IMR-90 (cell line): ENCODE measurements around the gene CDK8. TPM values are rescaled to one million over a fixed set of nuclear protein-coding genes. Genes with fewer than 3 reads are reported as not detected.

ENCODE experiments used
- ATAC-seq: fragments of 200-7000 bp; cut with Tn5 transposase; 2 replicates; pipeline ENCODE4 v1.9.1; 2020; ENCODE audit warnings: low read depth, mild to moderate bottlenecking, moderate library complexity
- BruUV-seq: library from RNA; stranded (reverse); fragments of 400-500 nt; replicated peaks from 2 replicates; lab custom pipeline; 2021; lab: Mats Ljungman, UMichigan
- CTCF ChIA-PET: fragments of 300-600 bp; formaldehyde crosslinking; extraction: SDS; loops from one replicate; lab custom pipeline; 2021; ENCODE audit warnings: antibody characterized with exemption; lab: Yijun Ruan, JAX
- POLR2A ChIA-PET: fragments of 300-600 bp; sonication (Branson Sonifier 250); formaldehyde crosslinking; loops from one replicate; lab custom pipeline; 2022; ENCODE audit warnings: antibody characterized with exemption; ENCODE audit not compliant: unreplicated experiment; lab: Charles Lee
- DNase-seq: peaks from one replicate; pipeline ENCODE4 v3.0.0; 2013
- H2AFZ ChIP-seq: replicated peaks from 2 replicates; pipeline ENCODE3; 2013; ENCODE audit warnings: low read length, mild to moderate bottlenecking; ENCODE audit not compliant: poor library complexity
- H2AK5ac ChIP-seq: 2 replicates; pipeline ENCODE4 v1.6.1; 2013; ENCODE audit warnings: low read depth, low read length, inconsistent platforms
- H2AK9ac ChIP-seq: replicated peaks from 2 replicates; pipeline ENCODE3; 2013; ENCODE audit warnings: mild to moderate bottlenecking, low read depth, low read length, moderate library complexity; ENCODE audit not compliant: poor library complexity
- H2BK120ac ChIP-seq: 2 replicates; pipeline ENCODE4 v1.6.1; 2013; ENCODE audit warnings: low read depth, low read length, inconsistent platforms
- H2BK15ac ChIP-seq: 3 replicates; pipeline ENCODE4 v1.6.1; 2013; ENCODE audit warnings: low read depth, low read length, inconsistent platforms
- H2BK20ac ChIP-seq: 2 replicates; pipeline ENCODE4 v1.6.1; 2013; ENCODE audit warnings: low read depth, mild to moderate bottlenecking, inconsistent platforms, low read length, moderate library complexity
- H2BK5ac ChIP-seq: 2 replicates; pipeline ENCODE4 v1.6.1; 2013; ENCODE audit warnings: mild to moderate bottlenecking, low read depth, low read length, inconsistent platforms; ENCODE audit not compliant: poor library complexity, severe bottlenecking
- H3K14ac ChIP-seq: replicated peaks from 2 replicates; pipeline ENCODE4 v1.6.1; 2013; ENCODE audit warnings: low read depth, low read length, inconsistent platforms
- H3K18ac ChIP-seq: 2 replicates; pipeline ENCODE4 v1.6.1; 2013; ENCODE audit warnings: low read depth, low read length, control low read depth
- H3K23ac ChIP-seq: 2 replicates; pipeline ENCODE4 v1.6.1; 2013; ENCODE audit warnings: low read depth, low read length, inconsistent platforms
- H3K27ac ChIP-seq: 2 replicates; pipeline ENCODE4 v1.5.1; 2013; ENCODE audit warnings: mild to moderate bottlenecking, control low read depth, low read length; ENCODE audit not compliant: insufficient read depth
- H3K27me3 ChIP-seq: 2 replicates; pipeline ENCODE4 v1.6.1; 2013; ENCODE audit warnings: low read length; ENCODE audit not compliant: control insufficient read depth, insufficient read depth
- H3K36me3 ChIP-seq: 2 replicates; pipeline ENCODE4 v1.6.1; 2013; ENCODE audit warnings: low read length, mixed read lengths; ENCODE audit not compliant: control insufficient read depth, insufficient read depth
- H3K4ac ChIP-seq: 2 replicates; pipeline ENCODE4 v1.6.1; 2013; ENCODE audit warnings: low read depth, low read length, inconsistent platforms
- H3K4me1 ChIP-seq: 2 replicates; pipeline ENCODE4 v1.6.1; 2013; ENCODE audit warnings: low read length, mixed read lengths; ENCODE audit not compliant: control insufficient read depth, insufficient read depth
- H3K4me2 ChIP-seq: 2 replicates; pipeline ENCODE4 v1.6.1; 2013; ENCODE audit warnings: low read depth, mild to moderate bottlenecking, control low read depth, low read length, moderate library complexity
- H3K4me3 ChIP-seq: 2 replicates; pipeline ENCODE4 v1.5.1; 2013; ENCODE audit warnings: low read depth, mild to moderate bottlenecking, control low read depth, low read length, moderate library complexity; ENCODE audit not compliant: insufficient read depth
- H3K56ac ChIP-seq: 2 replicates; pipeline ENCODE4 v1.6.1; 2013; ENCODE audit warnings: low read length, inconsistent platforms; ENCODE audit not compliant: insufficient read depth; ENCODE audit errors: extremely low read depth
- H3K79me1 ChIP-seq, 2 experiments: 2 replicates each; pipeline ENCODE4 v1.6.1; 2013; ENCODE audit warnings: low read length in 2 of 2, inconsistent platforms in 1 of 2, low read depth in 1 of 2
- H3K9ac ChIP-seq: 2 replicates; pipeline ENCODE4 v1.6.1; 2013; ENCODE audit warnings: low read depth, low read length, control low read depth
- H3K9me1 ChIP-seq: 2 replicates; pipeline ENCODE4 v1.6.1; 2013; ENCODE audit warnings: low read length, inconsistent platforms; ENCODE audit not compliant: insufficient read depth
- H3K9me3 ChIP-seq: 2 replicates; pipeline ENCODE4 v1.6.1; 2013; ENCODE audit warnings: low read length; ENCODE audit not compliant: control insufficient read depth, insufficient read depth
- H4K20me1 ChIP-seq: 2 replicates; pipeline ENCODE4 v1.6.1; 2013; ENCODE audit warnings: low read length, inconsistent platforms; ENCODE audit not compliant: insufficient read depth
- H4K5ac ChIP-seq: 2 replicates; pipeline ENCODE4 v1.6.1; 2013; ENCODE audit warnings: mild to moderate bottlenecking, low read depth, low read length, control low read depth
- H4K8ac ChIP-seq, 2 experiments: 2 replicates each; pipeline ENCODE4 v1.6.1; 2013; ENCODE audit warnings: low read depth in 2 of 2, low read length in 2 of 2, control low read depth in 1 of 2, inconsistent platforms in 1 of 2
- H4K91ac ChIP-seq: 2 replicates; pipeline ENCODE4 v1.6.1; 2013; ENCODE audit warnings: low read depth, low read length, inconsistent platforms; ENCODE audit not compliant: insufficient read depth
- CHD1 ChIP-seq: IDR thresholded peaks from 2 replicates; pipeline ENCODE4 v1.6.1; 2012; ENCODE audit warnings: low read depth, low read length, improper control_type of control experiment
- MAFK ChIP-seq: IDR thresholded peaks from 2 replicates; pipeline ENCODE4 v1.6.1; 2012; ENCODE audit warnings: low read depth, low read length, improper control_type of control experiment
- POLR2A ChIP-seq: IDR thresholded peaks from 2 replicates; pipeline ENCODE4 v1.6.1; 2012; ENCODE audit warnings: mild to moderate bottlenecking, low read depth, low read length
- RCOR1 ChIP-seq: IDR thresholded peaks from 2 replicates; pipeline ENCODE4 v1.6.1; 2012; ENCODE audit warnings: mild to moderate bottlenecking, low read length, improper control_type of control experiment; ENCODE audit not compliant: insufficient replicate concordance
- WGBS, 2 experiments: methylation state at CpG; one replicate each; pipeline versions ENCODE4 v1.1.5 to v1.1.7; 2013; ENCODE audit warnings: missing lambda C conversion rate in 2 of 2; ENCODE audit not compliant: insufficient read length in 1 of 2; ENCODE audit errors: extremely low coverage in 2 of 2; 5-methylcytosine and 5-hydroxymethylcytosine counted together
- dilution Hi-C: fragments of 300-500 bp; cut with HindIII; formaldehyde crosslinking; loops from one replicate; pipeline ENCODE4 v1.14.3; 2018; ENCODE audit warnings: low sequenced_read_pairs; ENCODE audit not compliant: unreplicated experiment
- in situ Hi-C: fragments of 300-500 bp; cut with MboI; formaldehyde crosslinking; loops from 3 replicates; pipeline ENCODE4 v1.14.3; 2019; ENCODE audit warnings: low sequenced_read_pairs, inconsistent platforms, mixed read lengths
- intact Hi-C: fragments of 100-400 bp; cut with micrococcal nuclease; formaldehyde crosslinking; loops from 2 replicates; pipeline ENCODE4 v1.10.0; 2022
- polyA plus RNA-seq, 3 experiments: library from polyadenylated mRNA; depleted of rRNA; stranded (reverse); fragments of >200 nt; gene quantifications; 2 replicates each; pipeline ENCODE4 v1.2.3, GENCODE V29; 2012; ENCODE audit warnings: low replicate concordance in 1 of 3
- total RNA-seq: library from RNA; depleted of rRNA; stranded (reverse); fragments of >200 nt; gene quantifications from 2 replicates; pipeline ENCODE4 v1.2.3, GENCODE V29; 2012

CDK8 gene
- total and polyA plus RNA-seq, 2 of the 4 experiments (the other 2 are of a cell fraction): 15.4 to 19.0 TPM

DNA sequence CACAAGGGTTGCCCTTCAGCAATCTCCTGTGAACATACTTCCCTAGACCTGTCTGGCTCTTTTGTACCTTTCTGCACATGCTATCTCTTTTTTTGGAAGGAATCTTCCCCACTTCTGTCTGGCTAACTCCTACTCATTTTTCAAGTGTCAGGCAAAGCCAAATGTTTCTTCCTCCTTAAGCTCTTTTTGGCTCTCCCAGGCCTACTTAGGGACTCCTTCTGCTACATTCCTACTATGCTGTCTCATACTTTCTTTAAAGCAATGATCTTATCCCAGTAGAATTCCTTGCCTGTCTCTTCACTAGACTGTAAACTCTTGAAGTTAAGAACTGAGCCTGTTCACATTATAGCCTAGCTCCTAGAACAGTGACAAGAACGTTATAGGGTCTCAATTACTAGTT, 188.6 kb downstream of the CDK8 start:
- no peak overlapping the region for H2BK15ac ChIP-seq
- H3K4me1 ChIP-seq: peaks cover 6% of the 10 kb centered on the region
- ChIA-PET CTCF (no interaction called here), POLR2A (interaction anchor here (0.5 to 0.6 kb wide), 2 partner anchors 19 to 220 kb away, joined by 3 read pairs; partner anchors contain the start of gene RNF6)
- DNase-seq: peak; percentile 82
- intact Hi-C loops: no loop called here
- H3K4ac ChIP-seq: no peak overlapping the region
- H3K14ac ChIP-seq: no peak overlapping the region
- peak; percentile 99 for ATAC-seq
- no peak overlapping the region for H2AFZ ChIP-seq
- H3K79me1 ChIP-seq: no peaks in the 10 kb centered on the region
- no peak overlapping the region for H3K23ac ChIP-seq
- 20% methylated on average over 1 of the region's 1 CpG; no CpG with 5 or more reads in 1 of the 2 experiments for WGBS, 2 experiments
- peak overlapping the region; percentile 61; the same call in 1 of the 2 replicates for H3K27ac ChIP-seq
- no peak overlapping the region for H3K4me3 ChIP-seq
- H4K5ac ChIP-seq: no peak overlapping the region; the same call in 1 of the 2 replicates
- no peaks in the 10 kb centered on the region for H3K9me1 ChIP-seq
- H3K18ac ChIP-seq: peak overlapping the region; percentile 2; the same call in 1 of the 2 replicates
- TF ChIP-seq RCOR1: no peak
- no peak for TF ChIP-seq CHD1
- TF ChIP-seq MAFK: no peak
- TF ChIP-seq POLR2A: no peak
- BruUV-seq: no TSS peak
- H4K8ac ChIP-seq: no peak overlapping the region
- no peaks in the 10 kb centered on the region for H3K9me3 ChIP-seq
- no peak overlapping the region for H2AK9ac ChIP-seq
- dilution Hi-C loops: no loop called here
- no peak overlapping the region for H3K9ac ChIP-seq
- H2AK5ac ChIP-seq: no peak overlapping the region; the same call in 1 of the 2 replicates
- H4K91ac ChIP-seq: no peak overlapping the region
- 0 out of 2 replicates have a peak overlapping the region, but pooled peaks have one; percentile 3 for H3K4me2 ChIP-seq
- no peak overlapping the region for H2BK5ac ChIP-seq
- H3K36me3 ChIP-seq: no peaks in the 10 kb centered on the region
- no peaks in the 10 kb centered on the region for H4K20me1 ChIP-seq
- in situ Hi-C loops: no loop called here
- H2BK120ac ChIP-seq: no peak overlapping the region
- peaks cover 4% of the 10 kb centered on the region; the same call in 1 of the 2 replicates for H3K27me3 ChIP-seq
- H2BK20ac ChIP-seq: no peak overlapping the region
- no peak overlapping the region for H3K56ac ChIP-seq
